Measurements from ENCODE around the gene DIP2B. TPM values are rescaled to one million over a fixed set of nuclear protein-coding genes. Genes with fewer than 3 reads are reported as not detected.

DIP2B gene
- total RNA-seq, 1 donor from 2014 or later, result 21.3 TPM

DNA sequence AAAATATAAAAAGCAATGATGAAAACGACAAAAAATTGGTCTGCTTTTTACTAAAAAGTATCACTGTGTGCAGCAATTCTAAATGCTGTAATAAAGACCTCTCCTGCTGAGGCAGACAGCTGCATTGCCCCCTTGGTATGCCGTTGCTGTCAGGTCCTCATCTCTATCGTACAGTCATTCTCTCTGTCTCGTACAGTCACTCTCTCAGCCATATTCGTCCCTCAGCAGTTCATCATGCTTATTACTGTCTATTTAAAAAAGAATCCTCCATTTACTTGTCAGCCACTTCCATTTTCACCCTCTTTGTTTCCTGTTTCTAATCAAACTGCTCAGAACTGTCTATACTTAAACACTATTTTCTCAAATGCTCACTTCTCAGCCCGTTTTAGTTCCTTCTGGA is 123.6 kb downstream of the DIP2B start:
- no peak for DNase-seq (ENCODE audit: low spot score)

DNA sequence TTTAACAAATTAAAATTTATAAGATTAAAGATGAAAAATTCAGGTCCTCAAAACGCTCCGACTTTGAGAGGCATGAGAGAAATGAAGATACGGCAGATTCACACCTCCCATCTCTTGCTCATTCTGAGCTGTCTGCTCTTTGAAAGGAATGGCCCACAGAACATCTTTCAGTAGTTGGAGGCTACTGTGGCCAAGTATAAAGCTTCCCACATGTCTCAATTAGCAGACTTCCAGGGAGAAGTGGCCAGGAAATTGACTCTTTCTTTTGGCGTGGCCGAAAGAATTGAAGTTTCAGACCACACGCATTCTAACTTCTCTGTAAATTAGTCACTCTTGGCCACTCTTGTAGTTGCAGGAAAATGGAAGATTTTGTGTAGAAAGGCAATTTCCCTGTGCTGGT is 129.2 kb downstream of the DIP2B start:
- DNase-seq (ENCODE audit: low spot score), result no peak

DNA sequence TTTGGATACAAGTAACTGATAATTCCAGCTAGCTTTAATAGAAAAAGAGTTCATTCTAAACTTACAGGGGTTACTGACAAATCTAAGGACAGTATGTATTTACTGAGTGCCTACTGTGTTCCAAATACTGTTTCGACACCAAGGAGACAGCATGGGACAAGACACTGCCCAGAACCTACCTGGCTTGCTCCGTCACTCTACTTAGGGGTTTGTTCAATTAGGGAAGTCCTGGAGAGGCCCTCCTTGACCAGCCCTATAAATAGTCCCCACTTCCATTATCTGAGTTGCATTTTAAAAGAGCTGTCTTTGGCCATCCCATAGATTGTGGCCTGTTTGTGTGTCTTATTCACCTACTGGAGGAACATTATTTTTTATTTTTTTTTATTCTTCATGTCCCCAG is 129.6 kb downstream of the DIP2B start:
- DNase-seq (ENCODE audit: low spot score), result no peak

DNA sequence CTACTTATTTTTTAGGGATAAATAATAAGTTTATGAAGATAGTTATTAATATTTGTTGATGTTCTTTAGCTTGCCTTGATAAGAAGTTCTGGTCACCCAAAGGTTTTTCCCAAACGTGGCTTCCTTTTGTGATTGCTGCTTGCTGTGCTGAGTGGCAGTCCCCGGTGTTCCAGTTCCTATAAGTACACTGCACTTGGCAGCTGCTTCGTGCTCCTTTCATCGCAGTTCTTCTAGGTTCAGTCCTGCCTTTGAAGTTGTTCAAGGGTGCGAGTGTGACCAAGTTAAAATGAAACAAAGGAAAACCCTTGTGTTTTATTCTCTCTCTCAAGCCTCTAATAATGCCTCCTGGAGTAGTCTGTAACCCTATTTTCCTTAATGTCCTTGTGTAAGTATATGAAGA is 130.6 kb downstream of the DIP2B start:
- DNase-seq (ENCODE audit: low spot score), result no peak

DNA sequence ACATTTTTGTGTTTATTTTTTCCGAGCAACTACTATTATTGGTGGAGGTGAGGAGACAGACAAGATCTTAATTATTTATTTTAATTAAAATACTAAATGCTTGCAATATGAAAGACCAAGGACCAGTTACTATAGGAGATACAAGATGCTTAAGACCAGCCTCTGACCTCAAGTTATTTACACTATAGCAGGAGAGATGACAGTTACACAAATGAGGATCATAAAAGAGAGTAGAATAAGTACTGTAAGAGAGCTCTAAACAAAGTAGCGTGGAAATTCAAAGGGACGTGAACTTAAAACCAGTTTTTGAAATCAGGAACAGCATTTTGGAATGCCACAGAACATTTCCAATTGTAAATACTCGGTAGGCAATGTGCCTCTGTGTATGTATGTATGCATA is 131.1 kb downstream of the DIP2B start:
- no peak for DNase-seq (ENCODE audit: low spot score)

DNA sequence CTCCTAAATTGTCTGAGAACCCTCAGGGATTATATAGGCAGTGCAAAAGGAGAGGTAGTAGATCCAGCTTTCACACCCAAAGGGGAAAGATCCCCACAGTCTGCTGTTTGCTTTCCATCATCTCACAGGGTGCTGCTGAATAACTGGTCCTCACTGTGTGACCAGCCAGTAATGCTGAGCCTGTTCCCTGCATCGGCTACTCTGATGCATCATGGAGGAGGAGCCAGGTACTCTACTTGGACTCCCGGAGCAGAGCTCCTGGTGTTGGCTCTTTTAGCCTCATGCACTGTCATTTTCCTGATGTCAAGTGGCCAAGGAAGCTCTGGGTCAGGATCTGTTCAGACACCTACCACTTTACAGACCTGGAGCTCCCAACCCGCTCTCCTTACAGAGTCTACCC is 131.7 kb downstream of the DIP2B start:
- no peak for DNase-seq (ENCODE audit: low spot score)

DNA sequence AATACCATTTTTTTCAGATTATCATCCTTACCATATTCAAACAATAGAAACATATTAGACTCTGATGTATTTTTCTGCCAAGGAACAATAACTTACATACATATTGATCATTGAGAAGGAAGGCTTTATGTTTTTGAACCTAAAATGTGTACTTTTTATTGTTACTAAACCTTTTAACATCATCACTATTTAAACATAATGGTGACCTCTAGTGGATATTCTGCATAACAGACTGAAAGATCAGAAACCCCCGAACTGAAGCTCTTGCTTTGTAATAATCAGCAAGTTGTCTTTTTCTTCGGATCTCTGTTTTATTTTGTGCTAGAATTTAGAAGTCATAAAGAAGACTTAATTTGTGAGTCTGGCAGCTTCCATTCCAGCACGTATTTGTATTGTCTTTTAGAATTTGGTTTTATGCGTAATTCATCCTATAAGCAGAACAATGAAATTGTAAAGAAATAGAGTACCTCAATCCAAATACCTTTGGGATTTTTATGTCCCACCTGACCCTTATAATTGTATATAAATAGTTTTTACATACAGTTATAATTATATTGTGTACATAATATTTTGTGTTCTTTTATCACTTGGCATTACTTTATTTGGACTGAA is 133.2 kb downstream of the DIP2B start:
- no peak for DNase-seq (ENCODE audit: low spot score)

DNA sequence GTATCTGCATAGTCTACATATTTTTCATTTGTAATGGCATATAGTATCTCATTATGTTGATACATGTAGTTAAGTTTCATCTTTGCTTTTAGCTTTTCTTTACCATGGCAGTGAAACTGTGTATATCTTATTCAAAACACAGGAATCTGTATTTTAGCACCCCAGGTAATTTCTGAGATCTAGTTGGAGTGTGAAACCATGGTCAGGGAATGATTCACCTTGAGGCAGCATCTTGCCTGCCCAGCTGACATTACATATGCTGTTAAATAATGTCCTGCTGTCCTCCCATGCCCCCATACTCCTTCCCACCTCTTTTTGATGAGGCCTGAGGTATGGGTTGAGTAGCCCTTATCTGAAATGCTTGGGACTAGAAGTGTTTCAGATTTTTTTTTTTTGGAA is 133.7 kb downstream of the DIP2B start:
- DNase-seq (ENCODE audit: low spot score), result no peak

DNA sequence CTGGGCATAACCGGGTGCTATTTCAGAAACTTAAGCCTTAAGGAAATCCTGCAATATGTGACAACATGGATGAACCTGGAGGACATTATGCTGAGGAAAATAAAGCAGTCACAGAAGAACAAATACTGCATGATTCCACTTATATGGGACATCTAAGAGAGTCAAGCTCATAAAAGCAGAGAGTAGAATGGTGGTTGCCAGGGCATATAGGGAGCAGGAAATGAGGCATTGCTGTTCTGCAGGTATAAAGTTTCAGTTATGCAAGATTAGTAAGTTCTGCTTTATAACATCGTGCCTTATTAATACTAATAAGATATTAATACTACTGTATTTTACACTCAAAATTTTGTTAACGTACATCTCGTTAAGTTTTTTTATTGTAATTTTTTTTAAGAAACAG is 134.9 kb downstream of the DIP2B start:
- DNase-seq (ENCODE audit: low spot score), result no peak

DNA sequence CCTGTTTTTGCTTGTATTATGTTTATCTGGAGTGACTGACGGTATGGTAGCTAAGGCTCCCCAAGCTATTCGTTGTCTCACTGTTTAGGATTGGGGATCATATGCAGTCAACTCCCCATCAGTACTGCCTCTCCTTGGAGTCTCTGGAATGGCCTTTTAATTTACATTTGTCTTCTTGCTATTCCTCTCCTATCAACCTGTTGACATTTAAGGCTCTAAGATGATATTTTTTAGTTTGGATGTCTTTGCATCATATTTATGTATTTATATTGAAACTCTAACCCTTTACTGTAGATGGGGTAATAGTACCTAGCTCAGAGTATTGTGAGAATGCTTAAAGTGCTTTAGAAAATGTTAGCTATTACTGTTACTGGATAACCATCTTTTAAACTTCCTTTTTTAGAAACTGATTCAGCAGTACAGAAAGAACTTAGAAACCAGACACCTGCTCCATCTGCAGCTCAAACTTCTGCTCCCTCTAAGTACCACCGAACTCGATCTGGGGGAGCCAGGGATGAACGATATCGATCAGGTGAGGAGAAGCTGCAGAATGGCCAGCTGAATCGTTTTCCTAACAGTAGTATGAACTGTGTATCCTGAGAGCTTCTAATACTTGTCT is 135.6 kb downstream of the DIP2B start:
- DNase-seq (ENCODE audit: low spot score), result no peak

DNA sequence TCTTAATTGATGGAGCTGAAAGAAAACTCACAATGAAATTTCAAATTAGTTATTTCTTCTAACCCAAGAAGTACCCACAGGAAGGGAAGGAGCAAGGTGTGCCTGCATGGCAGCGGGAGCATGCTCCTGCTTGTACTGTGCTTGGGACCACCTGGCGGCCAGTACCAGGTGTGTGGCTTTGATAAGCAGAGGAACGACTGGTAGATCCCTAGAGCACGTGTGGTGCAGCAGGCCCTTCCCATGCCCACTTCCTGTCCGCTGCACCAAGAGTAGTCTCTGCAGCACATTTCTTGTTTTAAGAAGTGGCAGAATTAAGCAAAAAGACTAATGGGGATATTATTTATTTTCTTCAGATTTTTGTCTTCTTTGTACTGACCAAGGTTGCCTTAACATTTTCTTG is 136.8 kb downstream of the DIP2B start:
- no peak for DNase-seq (ENCODE audit: low spot score)

DNA sequence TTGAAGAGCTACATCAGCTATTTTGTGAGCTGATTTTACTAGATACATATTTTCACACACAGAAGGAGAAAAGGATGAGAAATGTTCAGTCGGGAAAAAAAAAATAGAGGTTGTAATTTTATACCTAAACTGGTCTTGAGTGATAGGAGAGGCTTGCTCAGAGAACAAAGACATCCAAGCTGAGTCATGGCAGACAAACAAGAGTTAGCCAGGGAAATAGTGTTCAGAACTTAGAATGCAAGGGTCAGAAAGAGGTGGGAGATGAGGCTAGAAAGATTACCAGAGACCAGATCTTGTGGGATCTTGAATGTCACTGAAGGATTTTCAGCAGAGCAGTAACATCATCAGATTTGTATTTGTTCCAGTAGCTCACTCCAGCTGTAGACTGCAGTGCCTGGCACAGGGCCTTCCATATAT is 137.3 kb downstream of the DIP2B start:
- DNase-seq (ENCODE audit: low spot score), result no peak

DNA sequence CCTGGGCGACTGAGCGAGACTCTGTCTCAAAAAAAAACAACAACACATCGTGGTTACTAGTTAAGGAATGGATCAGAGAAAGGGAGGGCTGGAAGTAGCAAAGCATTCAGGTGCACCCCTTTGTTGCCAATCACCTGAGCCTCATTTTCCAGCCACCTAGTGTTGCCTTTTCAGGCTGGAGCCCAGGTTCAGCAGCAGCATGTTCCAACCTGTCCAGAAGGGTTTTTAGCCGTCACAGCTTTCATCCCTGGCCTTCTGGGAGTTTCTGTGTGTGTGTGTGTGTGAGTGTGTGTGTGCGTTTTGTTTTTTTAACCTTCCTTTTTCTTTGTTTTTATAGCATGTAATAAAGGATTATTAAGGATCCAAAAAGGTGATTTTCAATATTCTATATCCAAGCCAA is 138.0 kb downstream of the DIP2B start:
- no peak for DNase-seq (ENCODE audit: low spot score)

DNA sequence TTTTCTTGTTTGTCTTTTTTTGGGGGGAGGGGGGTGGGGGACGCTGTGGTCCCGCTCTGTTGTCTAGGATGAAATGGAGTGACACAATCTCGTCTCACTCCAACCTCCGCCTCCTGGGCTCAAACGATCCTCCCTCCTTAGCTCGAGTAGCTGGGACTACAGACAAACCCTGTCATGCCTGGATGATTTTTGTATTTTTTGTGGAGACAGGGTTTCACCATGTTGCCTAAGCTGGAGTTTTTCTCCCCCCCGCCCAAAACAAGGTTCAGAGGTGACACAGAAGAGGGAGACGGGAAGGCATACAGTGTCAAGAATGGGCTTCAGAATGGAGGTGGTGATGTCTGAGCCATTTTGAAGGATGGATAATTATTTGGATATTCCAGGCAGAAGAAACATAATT is 142.2 kb downstream of the DIP2B start:
- no peak for DNase-seq (ENCODE audit: low spot score)

DNA sequence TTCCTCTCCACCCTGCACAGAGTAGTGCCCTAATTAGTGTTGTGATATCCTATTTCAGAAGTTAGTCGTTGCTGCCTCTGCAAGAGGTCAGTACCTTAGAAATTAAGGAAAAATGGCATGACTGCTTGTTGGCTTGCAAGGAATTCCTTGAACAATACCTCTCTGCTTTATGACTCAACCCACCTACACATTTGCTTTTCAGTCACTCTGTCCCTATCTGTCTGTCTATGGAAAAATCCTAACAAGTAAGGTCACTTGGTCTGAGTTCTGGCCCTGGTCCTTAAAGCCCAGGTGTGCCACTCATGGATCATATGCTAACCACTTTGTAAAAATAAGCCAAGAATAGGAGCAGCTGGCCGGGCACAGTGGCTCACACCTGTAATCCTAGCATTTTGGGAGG is 142.7 kb downstream of the DIP2B start:
- no peak for DNase-seq (ENCODE audit: low spot score)

DNA sequence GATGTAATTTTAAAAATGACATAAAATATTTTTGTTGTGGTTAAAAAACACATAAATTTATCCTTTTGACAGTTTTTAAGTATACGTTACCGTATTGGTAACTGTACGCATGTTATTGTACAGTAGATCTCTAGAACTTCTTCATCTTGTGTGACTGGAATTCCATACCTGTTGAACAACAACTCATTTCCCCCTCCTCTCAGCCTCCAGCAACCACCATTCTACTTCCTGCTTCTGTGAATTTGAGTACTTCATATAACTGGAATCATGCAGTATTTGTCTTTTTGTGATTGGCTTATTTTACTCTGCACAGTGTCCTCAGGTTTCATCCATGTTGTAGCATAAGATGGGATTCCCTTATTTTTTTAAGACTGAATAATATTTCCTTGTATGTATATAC is 145.5 kb downstream of the DIP2B start:
- no peak for DNase-seq (ENCODE audit: low spot score)

DNA sequence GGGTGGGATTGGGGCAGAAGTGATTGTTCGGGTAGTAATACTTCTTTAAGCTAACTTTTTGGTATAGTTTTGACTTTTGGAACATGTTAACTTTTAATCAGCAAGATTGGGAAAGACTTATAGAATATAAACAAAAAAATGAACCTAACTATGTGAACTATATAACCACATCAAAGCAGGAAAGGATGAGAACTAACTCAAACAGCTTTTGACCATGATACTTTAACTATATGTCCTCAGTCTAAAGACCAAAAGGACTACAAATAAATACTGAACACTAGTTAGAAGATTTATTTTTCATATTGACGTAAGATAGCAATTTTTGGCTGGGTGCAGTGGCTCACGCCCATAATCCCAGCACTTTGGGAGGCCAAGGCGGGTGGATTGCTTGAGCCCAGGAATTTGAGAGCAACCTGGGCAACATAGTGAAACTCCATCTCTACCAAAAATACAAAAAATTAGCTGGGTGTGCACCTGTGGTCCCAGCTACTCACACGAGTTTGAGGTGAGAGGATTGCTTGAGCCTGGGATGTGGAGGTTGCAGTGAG is 150.7 kb downstream of the DIP2B start:
- no peak for DNase-seq (ENCODE audit: low spot score)

DNA sequence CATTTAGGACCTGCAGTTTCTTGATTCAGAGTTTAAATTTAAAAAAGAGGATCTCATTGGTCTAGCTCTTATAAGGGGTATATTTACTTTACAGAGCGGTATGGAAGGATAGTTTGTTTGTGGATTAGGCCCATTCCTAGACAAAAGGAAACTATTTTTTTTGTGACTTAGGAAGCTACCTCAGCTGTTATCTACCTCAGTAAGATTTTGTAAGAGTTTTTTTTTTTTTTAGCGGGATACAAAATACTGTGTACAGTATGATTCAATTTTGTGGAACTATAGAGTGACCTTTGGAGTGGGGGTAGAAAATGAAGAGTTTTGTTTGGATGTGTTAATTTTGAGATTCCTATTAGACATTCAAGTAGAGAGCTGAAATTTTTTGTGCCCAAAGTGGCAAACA is 154.5 kb downstream of the DIP2B start:
- DNase-seq (ENCODE audit: low spot score), result no peak

DNA sequence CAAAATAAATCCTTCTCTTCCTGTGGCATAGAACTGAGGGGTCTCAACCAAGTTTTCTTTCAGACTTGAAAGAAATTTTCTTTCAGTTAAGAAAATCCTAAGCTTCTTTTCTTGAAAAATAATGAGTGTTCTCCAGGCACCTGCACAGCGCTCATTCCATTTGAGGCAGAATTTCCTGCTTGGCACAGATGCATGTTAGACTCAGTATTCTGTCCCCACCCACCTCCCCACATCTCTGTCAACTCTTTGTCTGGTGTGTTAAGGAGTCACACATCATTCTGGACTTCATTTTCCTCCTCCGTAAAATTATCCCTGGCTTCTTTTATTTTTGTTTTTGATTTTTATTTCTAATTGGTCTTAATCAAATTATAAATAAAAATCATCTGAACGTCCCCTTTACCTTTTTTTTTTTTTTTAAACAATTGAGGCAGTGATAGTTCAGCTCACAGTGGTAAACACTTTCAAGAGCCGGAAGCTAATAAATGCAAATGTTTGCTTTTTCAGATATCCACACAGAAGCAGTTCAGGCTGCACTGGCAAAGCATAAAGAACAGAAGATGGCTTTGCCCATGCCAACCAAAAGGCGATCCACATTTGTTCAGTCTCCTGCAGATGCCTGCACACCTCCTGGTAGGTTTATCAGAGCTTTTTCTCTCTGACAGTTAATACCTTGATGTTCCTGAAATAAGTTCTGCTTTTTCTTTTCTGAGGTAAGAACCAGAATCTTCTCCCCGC is 155.1 kb downstream of the DIP2B start:
- DNase-seq (ENCODE audit: low spot score), result no peak

DNA sequence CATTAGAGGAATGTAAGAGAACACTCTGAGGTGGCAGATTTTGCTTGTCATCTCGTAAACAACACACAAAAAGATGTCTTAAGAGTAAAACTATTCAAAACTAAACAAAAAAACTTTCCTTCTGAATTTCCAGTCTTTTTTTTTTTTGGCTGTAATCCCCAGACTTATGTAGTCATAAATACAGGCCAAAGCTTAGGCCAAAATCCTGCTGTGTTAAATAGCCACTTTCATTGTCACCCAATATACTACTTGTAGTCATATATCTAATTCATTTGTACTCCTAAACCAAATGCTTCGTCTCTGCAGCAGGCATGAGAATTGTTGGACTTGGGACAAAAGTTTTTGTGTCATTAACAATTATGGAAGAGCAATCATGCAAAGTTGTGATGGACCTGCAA is 155.6 kb downstream of the DIP2B start:
- DNase-seq (ENCODE audit: low spot score), result no peak

DNA sequence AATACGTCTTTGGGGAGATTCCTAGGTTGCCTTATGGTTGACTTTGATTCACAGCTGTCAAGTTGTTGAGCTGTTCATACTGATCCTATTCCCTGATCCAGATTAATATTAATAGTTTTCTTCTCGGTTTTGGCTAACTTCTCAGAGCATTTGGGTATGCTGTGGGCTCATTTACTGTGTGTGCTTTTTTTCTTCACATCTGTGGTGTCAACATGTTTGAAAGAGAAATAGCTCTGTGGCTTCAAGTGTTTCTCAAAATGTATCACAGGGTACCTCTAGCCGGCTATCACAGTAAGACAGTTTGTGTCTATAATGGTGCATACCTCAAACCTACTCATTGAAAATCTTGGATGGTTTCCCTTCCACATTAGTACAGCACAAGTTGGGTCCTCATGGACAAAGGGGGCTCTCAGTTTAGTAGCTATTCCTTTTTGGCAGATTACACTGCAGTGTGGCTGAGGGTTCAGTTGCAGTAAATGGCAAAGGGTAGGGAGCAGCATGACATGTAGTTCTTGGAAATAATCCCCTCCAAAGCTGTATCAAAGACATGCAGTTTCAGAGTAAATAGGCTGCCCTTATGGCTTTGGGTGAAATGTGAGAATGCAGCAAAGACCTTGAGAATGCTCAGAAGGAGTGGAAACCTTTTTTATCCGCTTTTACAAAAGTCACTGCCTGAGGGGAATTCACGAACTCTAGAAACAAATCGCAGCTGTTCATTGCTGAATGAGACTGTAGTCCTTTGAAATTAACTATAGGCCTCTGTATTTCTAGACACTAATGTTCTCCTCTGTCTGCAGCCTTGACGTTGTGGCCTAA is 156.7 kb downstream of the DIP2B start:
- no peak for DNase-seq (ENCODE audit: low spot score)

DNA sequence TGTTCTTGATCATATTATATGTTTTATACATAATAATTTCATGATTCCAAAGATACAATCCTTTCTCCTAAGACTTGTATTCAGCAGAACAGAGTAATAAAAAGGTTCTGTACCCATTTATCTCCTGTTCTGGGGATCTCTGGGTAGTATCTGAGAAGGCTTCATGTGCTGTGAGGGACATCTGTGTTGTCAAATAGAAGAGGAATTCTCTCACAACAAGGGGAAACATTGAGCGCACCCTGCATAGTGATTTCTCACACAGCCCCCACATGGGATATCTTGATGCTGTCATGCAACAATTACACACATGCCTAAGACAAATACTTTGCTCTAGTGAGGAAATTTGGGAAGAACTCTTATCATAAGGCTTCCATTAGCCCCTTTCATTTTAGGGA is 157.3 kb downstream of the DIP2B start:
- DNase-seq (ENCODE audit: low spot score), result no peak
